ENCODE measurements around the gene FHIP1A. TPM values are rescaled to one million over a fixed set of nuclear protein-coding genes. Genes with fewer than 3 reads are reported as not detected.

FHIP1A gene
- total and polyA plus RNA-seq, 2 of the 8 experiments (the other 6 are each of a cell fraction or from before 2014, with no cell fraction given) = 17.9 to 75.2 TPM

DNA sequence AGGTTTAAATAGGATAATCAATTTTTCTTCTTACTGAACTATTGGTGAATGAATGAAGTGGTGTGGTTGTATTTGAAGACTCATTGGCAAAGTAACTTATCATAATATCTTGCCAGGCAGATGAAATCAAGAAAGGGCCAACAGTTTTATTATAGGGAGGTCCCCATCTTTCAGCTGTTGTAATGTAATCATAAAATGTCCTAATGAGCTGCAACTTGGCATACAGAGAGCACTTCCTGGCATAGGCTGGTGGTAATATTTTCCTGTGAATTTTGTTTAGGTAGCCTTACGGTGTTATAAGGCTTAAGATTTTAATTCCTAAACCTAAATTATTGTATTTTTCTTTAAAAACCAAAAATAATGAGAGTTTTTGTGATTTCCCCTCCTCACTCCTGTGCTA lies 17.5 kb downstream of the FHIP1A start (continued):
- TF ChIP-seq RNF2 (IDR thresholded peaks at IDR 0.05; ENCODE audit: borderline replicate concordance, low read depth, low read length, missing control alignments, poor library complexity, severe bottlenecking) (no peak), CHD1 (IDR thresholded peaks at IDR 0.05; ENCODE audit: low read depth, low read length) (no peak), NRF1 (IDR thresholded peaks at IDR 0.05; ENCODE audit: low read depth, low read length) (no peak), TEAD4 (IDR thresholded peaks at IDR 0.05; ENCODE audit: low read depth, low read length) (no peak), BACH1 (IDR thresholded peaks at IDR 0.05; ENCODE audit: low read length) (no peak)

Measured in H1 (cell line).